ENCODE data around the gene MEX3D. TPM values are rescaled to one million over a fixed set of nuclear protein-coding genes. Genes with fewer than 3 reads are reported as not detected.
A peak's percentile ranks its signal among the peaks of the same experiment; 100 is the strongest.

Gene MEX3D
- total and polyA plus RNA-seq, 5 donors from 2014 or later = 0.21 to 3.6 TPM; not detected in 3

- no peaks in the 10 kb centered on the region for H3K36me3 ChIP-seq (ENCODE audit: control insufficient read depth, insufficient read depth, low read length)
- Mint-ChIP-seq H3K27me3 (peaks cover 9% of the 10 kb centered on the region), H3K4me3 (no peak overlapping the region), H3K36me3 (no peaks in the 10 kb centered on the region), H3K9me3 (peaks cover 0 to 1% (median 0%) of the 10 kb centered on the region in 7 donors), H3K27ac (no peak overlapping the region), H3K4me1 (peaks cover 0 to 9% (median 3%) of the 10 kb centered on the region in 4 donors)
- no peak for DNase-seq
- no peak for ATAC-seq (ENCODE audit: low read depth in 2 of 2)
- H3K4me3 ChIP-seq (ENCODE audit: low read depth, low read length) = no peak overlapping the region
- H3K27ac ChIP-seq (ENCODE audit: insufficient read depth, low read length, poor library complexity, severe bottlenecking) = no peak overlapping the region
- H3K4me1 ChIP-seq (ENCODE audit: control insufficient read depth, insufficient read depth, low read length, poor library complexity, severe bottlenecking) = peaks cover 17% of the 10 kb centered on the region
- H3K9me3 ChIP-seq (ENCODE audit: control insufficient read depth in 2 of 2, low read length in 2 of 2) = no peaks in the 10 kb centered on the region
- H3K27me3 ChIP-seq (ENCODE audit: control insufficient read depth, insufficient read depth, low read length) = no peaks in the 10 kb centered on the region
Measured at GRCh38 chr19:1516395-1516753, 51.8 kb downstream of the MEX3D start.

GRCh38 chr19:1514986-1515721 is 53.0 kb downstream of the MEX3D start:
- H3K27ac ChIP-seq (ENCODE audit: insufficient read depth, low read length, poor library complexity, severe bottlenecking) = no peak overlapping the region
- no peaks in the 10 kb centered on the region for H3K36me3 ChIP-seq (ENCODE audit: control insufficient read depth, insufficient read depth, low read length)
- no peaks in the 10 kb centered on the region for H3K27me3 ChIP-seq (ENCODE audit: control insufficient read depth, insufficient read depth, low read length)
- no peak for DNase-seq
- peak overlapping the region in 1 of 4 donors; percentile 58 for H3K4me3 Mint-ChIP-seq
- ATAC-seq (ENCODE audit: low read depth in 2 of 2) = no peak
- H3K4me1 ChIP-seq (ENCODE audit: control insufficient read depth, insufficient read depth, low read length, poor library complexity, severe bottlenecking) = peaks cover 17% of the 10 kb centered on the region
- peaks cover 0 to 15% (median 3%) of the 10 kb centered on the region in 4 donors for H3K4me1 Mint-ChIP-seq
- peaks cover 8% of the 10 kb centered on the region for H3K27me3 Mint-ChIP-seq
- no peak overlapping the region for H3K4me3 ChIP-seq (ENCODE audit: low read depth, low read length)
- H3K9me3 Mint-ChIP-seq = peaks cover 0 to 1% (median 0%) of the 10 kb centered on the region in 7 donors
- no peaks in the 10 kb centered on the region for H3K9me3 ChIP-seq (ENCODE audit: control insufficient read depth in 2 of 2, low read length in 2 of 2)
- H3K36me3 Mint-ChIP-seq = no peaks in the 10 kb centered on the region
- H3K27ac Mint-ChIP-seq = no peak overlapping the region

GRCh38 chr19:1514295-1514661 is 53.8 kb downstream of the MEX3D start:
- Mint-ChIP-seq H3K9me3 (peaks cover 0 to 1% (median 0%) of the 10 kb centered on the region in 7 donors), H3K36me3 (no peaks in the 10 kb centered on the region), H3K27ac (no peak overlapping the region), H3K4me1 (peaks cover 0 to 21% (median 3%) of the 10 kb centered on the region in 4 donors), H3K4me3 (no peak overlapping the region), H3K27me3 (peaks cover 13% of the 10 kb centered on the region)
- peaks cover 17% of the 10 kb centered on the region for H3K4me1 ChIP-seq (ENCODE audit: control insufficient read depth, insufficient read depth, low read length, poor library complexity, severe bottlenecking)
- H3K9me3 ChIP-seq (ENCODE audit: control insufficient read depth in 2 of 2, low read length in 2 of 2) = no peaks in the 10 kb centered on the region
- ATAC-seq (ENCODE audit: low read depth in 2 of 2) = no peak
- H3K4me3 ChIP-seq (ENCODE audit: low read depth, low read length) = no peak overlapping the region
- H3K27me3 ChIP-seq (ENCODE audit: control insufficient read depth, insufficient read depth, low read length) = no peaks in the 10 kb centered on the region
- H3K27ac ChIP-seq (ENCODE audit: insufficient read depth, low read length, poor library complexity, severe bottlenecking) = no peak overlapping the region
- H3K36me3 ChIP-seq (ENCODE audit: control insufficient read depth, insufficient read depth, low read length) = no peaks in the 10 kb centered on the region
- DNase-seq = no peak

GRCh38 chr19:1513499-1514294 is 54.4 kb downstream of the MEX3D start:
- H3K9me3 Mint-ChIP-seq = peaks cover 0 to 1% (median 0%) of the 10 kb centered on the region in 7 donors
- H3K36me3 Mint-ChIP-seq = no peaks in the 10 kb centered on the region
- Histone ChIP-seq H3K4me1 (ENCODE audit: control insufficient read depth, insufficient read depth, low read length, poor library complexity, severe bottlenecking) (peaks cover 17% of the 10 kb centered on the region), H3K36me3 (ENCODE audit: control insufficient read depth, insufficient read depth, low read length) (no peaks in the 10 kb centered on the region), H3K4me3 (ENCODE audit: low read depth, low read length) (no peak overlapping the region), H3K27me3 (ENCODE audit: control insufficient read depth, insufficient read depth, low read length) (no peaks in the 10 kb centered on the region), H3K27ac (ENCODE audit: insufficient read depth, low read length, poor library complexity, severe bottlenecking) (no peak overlapping the region), H3K9me3 (ENCODE audit: control insufficient read depth in 2 of 2, low read length in 2 of 2) (no peaks in the 10 kb centered on the region)
- H3K27ac Mint-ChIP-seq = no peak overlapping the region
- ATAC-seq (ENCODE audit: low read depth in 2 of 2) (peak; percentile 38 to 51), DNase-seq (peak; percentile 51 to 71 (median 61))
- H3K27me3 Mint-ChIP-seq = peaks cover 16% of the 10 kb centered on the region
- peaks cover 0 to 21% (median 3%) of the 10 kb centered on the region in 4 donors for H3K4me1 Mint-ChIP-seq
- H3K4me3 Mint-ChIP-seq = no peak overlapping the region

GRCh38 chr19:1512671-1513498 is 55.2 kb downstream of the MEX3D start, which contains the start of gene ADAMTSL5:
TSS of gene ADAMTSL5 (minus strand) at chr19:1513019. CDS start at chr19:1510943, 2,076 bp downstream.
- H3K4me1 Mint-ChIP-seq = peaks cover 0 to 24% (median 4%) of the 10 kb centered on the region in 4 donors
- H3K27me3 ChIP-seq (ENCODE audit: control insufficient read depth, insufficient read depth, low read length) = no peaks in the 10 kb centered on the region

GRCh38 chr19:1511318-1512317 is 56.5 kb downstream of the MEX3D start:
- H3K27ac ChIP-seq (ENCODE audit: insufficient read depth, low read length, poor library complexity, severe bottlenecking) = no peak overlapping the region
- peaks cover 0 to 31% (median 8%) of the 10 kb centered on the region in 4 donors for H3K4me1 Mint-ChIP-seq

More at GRCh38 chr19:1512671-1513498, 55.2 kb downstream of the MEX3D start, which contains the start of gene ADAMTSL5:
- peak within 1 kb of the TSS in 2 of 3 donors; percentile 14 to 36 for H3K27ac Mint-ChIP-seq
- H3K4me3 Mint-ChIP-seq = peak within 1 kb of the TSS in 3 of 4 donors; percentile 69 to 76 (median 72)
- ATAC-seq (ENCODE audit: low read depth in 2 of 2) (peak; percentile 80 to 84), DNase-seq (peak; percentile 44 to 85 (median 57))
- no peaks in the 10 kb centered on the region for H3K9me3 ChIP-seq (ENCODE audit: control insufficient read depth in 2 of 2, low read length in 2 of 2)
- peaks cover 19% of the 10 kb centered on the region for H3K4me1 ChIP-seq (ENCODE audit: control insufficient read depth, insufficient read depth, low read length, poor library complexity, severe bottlenecking)
- H3K9me3 Mint-ChIP-seq = peaks cover 0 to 1% (median 0%) of the 10 kb centered on the region in 7 donors
- H3K27ac ChIP-seq (ENCODE audit: insufficient read depth, low read length, poor library complexity, severe bottlenecking) = peak within 1 kb of the TSS; percentile 33
- no peak within 1 kb of the TSS for H3K4me3 ChIP-seq (ENCODE audit: low read depth, low read length)
- peaks cover 20% of the 10 kb centered on the region for H3K27me3 Mint-ChIP-seq
- no peaks in the 10 kb centered on the region for H3K36me3 Mint-ChIP-seq
- no peaks in the 10 kb centered on the region for H3K36me3 ChIP-seq (ENCODE audit: control insufficient read depth, insufficient read depth, low read length)

More at GRCh38 chr19:1511318-1512317, 56.5 kb downstream of the MEX3D start:
- Mint-ChIP-seq H3K4me3 (peak overlapping the region; percentile 69 to 76 (median 74)), H3K27ac (peak overlapping the region in 2 of 3 donors; percentile 36 to 89), H3K36me3 (no peaks in the 10 kb centered on the region), H3K9me3 (peaks cover 0 to 1% (median 0%) of the 10 kb centered on the region in 7 donors), H3K27me3 (peaks cover 24% of the 10 kb centered on the region)
- Histone ChIP-seq H3K4me1 (ENCODE audit: control insufficient read depth, insufficient read depth, low read length, poor library complexity, severe bottlenecking) (peaks cover 29% of the 10 kb centered on the region), H3K9me3 (ENCODE audit: control insufficient read depth in 2 of 2, low read length in 2 of 2) (no peaks in the 10 kb centered on the region), H3K4me3 (ENCODE audit: low read depth, low read length) (no peak overlapping the region), H3K36me3 (ENCODE audit: control insufficient read depth, insufficient read depth, low read length) (no peaks in the 10 kb centered on the region), H3K27me3 (ENCODE audit: control insufficient read depth, insufficient read depth, low read length) (no peaks in the 10 kb centered on the region)
- DNase-seq = peak in 1 of 3 donors; percentile 33
- no peak for ATAC-seq (ENCODE audit: low read depth in 2 of 2)

Data from CD4-positive, CD25-positive, alpha-beta regulatory T cell (primary cell).